CD4-positive, alpha-beta T cell treated with Interferon gamma for 1 hour (primary cell): ENCODE data around the gene GLIS2.

Experiments used
- DNase-seq: peaks from one replicate; pipeline ENCODE4 v3.0.0-alpha.2; 2020

Gene GLIS2

GRCh38 chr16:4385789-4386450 is 70.1 kb downstream of the GLIS2 start:
- DNase-seq = no peak

GRCh38 chr16:4386451-4386805 is 70.6 kb downstream of the GLIS2 start:
- DNase-seq = no peak

- no peak for DNase-seq
Observed at GRCh38 chr16:4386951-4387565, 71.2 kb downstream of the GLIS2 start.

- DNase-seq = no peak
Observed at GRCh38 chr16:4387781-4388180, 71.9 kb downstream of the GLIS2 start.

- no peak for DNase-seq
Observed at GRCh38 chr16:4388271-4389021, 72.6 kb downstream of the GLIS2 start.
